IMR-90 (cell line): Measurements from ENCODE around the gene ATP2B2. TPM values are rescaled to one million over a fixed set of nuclear protein-coding genes. Genes with fewer than 3 reads are reported as not detected.

ENCODE experiments used
- ATAC-seq: fragments of 200-7000 bp; cut with Tn5 transposase; 2 replicates; pipeline ENCODE4 v1.9.1; 2020; ENCODE audit warnings: low read depth, mild to moderate bottlenecking, moderate library complexity
- BruUV-seq: library from RNA; stranded (reverse); fragments of 400-500 nt; replicated peaks from 2 replicates; lab custom pipeline; 2021; lab: Mats Ljungman, UMichigan
- CTCF ChIA-PET: fragments of 300-600 bp; formaldehyde crosslinking; extraction: SDS; loops from one replicate; lab custom pipeline; 2021; ENCODE audit warnings: antibody characterized with exemption; lab: Yijun Ruan, JAX
- POLR2A ChIA-PET: fragments of 300-600 bp; sonication (Branson Sonifier 250); formaldehyde crosslinking; loops from one replicate; lab custom pipeline; 2022; ENCODE audit warnings: antibody characterized with exemption; ENCODE audit not compliant: unreplicated experiment; lab: Charles Lee
- DNase-seq: peaks from one replicate; pipeline ENCODE4 v3.0.0; 2013
- H2AFZ ChIP-seq: replicated peaks from 2 replicates; pipeline ENCODE3; 2013; ENCODE audit warnings: low read length, mild to moderate bottlenecking; ENCODE audit not compliant: poor library complexity
- H2AK5ac ChIP-seq: 2 replicates; pipeline ENCODE4 v1.6.1; 2013; ENCODE audit warnings: low read depth, low read length, inconsistent platforms
- H2AK9ac ChIP-seq: replicated peaks from 2 replicates; pipeline ENCODE3; 2013; ENCODE audit warnings: mild to moderate bottlenecking, low read depth, low read length, moderate library complexity; ENCODE audit not compliant: poor library complexity
- H2BK120ac ChIP-seq: 2 replicates; pipeline ENCODE4 v1.6.1; 2013; ENCODE audit warnings: low read depth, low read length, inconsistent platforms
- H2BK15ac ChIP-seq: 3 replicates; pipeline ENCODE4 v1.6.1; 2013; ENCODE audit warnings: low read depth, low read length, inconsistent platforms
- H2BK20ac ChIP-seq: 2 replicates; pipeline ENCODE4 v1.6.1; 2013; ENCODE audit warnings: low read depth, mild to moderate bottlenecking, inconsistent platforms, low read length, moderate library complexity
- H2BK5ac ChIP-seq: 2 replicates; pipeline ENCODE4 v1.6.1; 2013; ENCODE audit warnings: mild to moderate bottlenecking, low read depth, low read length, inconsistent platforms; ENCODE audit not compliant: poor library complexity, severe bottlenecking
- H3K14ac ChIP-seq: replicated peaks from 2 replicates; pipeline ENCODE4 v1.6.1; 2013; ENCODE audit warnings: low read depth, low read length, inconsistent platforms
- H3K18ac ChIP-seq: 2 replicates; pipeline ENCODE4 v1.6.1; 2013; ENCODE audit warnings: low read depth, low read length, control low read depth
- H3K23ac ChIP-seq: 2 replicates; pipeline ENCODE4 v1.6.1; 2013; ENCODE audit warnings: low read depth, low read length, inconsistent platforms
- H3K27ac ChIP-seq: 2 replicates; pipeline ENCODE4 v1.5.1; 2013; ENCODE audit warnings: mild to moderate bottlenecking, control low read depth, low read length; ENCODE audit not compliant: insufficient read depth
- H3K27me3 ChIP-seq: 2 replicates; pipeline ENCODE4 v1.6.1; 2013; ENCODE audit warnings: low read length; ENCODE audit not compliant: control insufficient read depth, insufficient read depth
- H3K36me3 ChIP-seq: 2 replicates; pipeline ENCODE4 v1.6.1; 2013; ENCODE audit warnings: low read length, mixed read lengths; ENCODE audit not compliant: control insufficient read depth, insufficient read depth
- H3K4ac ChIP-seq: 2 replicates; pipeline ENCODE4 v1.6.1; 2013; ENCODE audit warnings: low read depth, low read length, inconsistent platforms
- H3K4me1 ChIP-seq: 2 replicates; pipeline ENCODE4 v1.6.1; 2013; ENCODE audit warnings: low read length, mixed read lengths; ENCODE audit not compliant: control insufficient read depth, insufficient read depth
- H3K4me2 ChIP-seq: 2 replicates; pipeline ENCODE4 v1.6.1; 2013; ENCODE audit warnings: low read depth, mild to moderate bottlenecking, control low read depth, low read length, moderate library complexity
- H3K4me3 ChIP-seq: 2 replicates; pipeline ENCODE4 v1.5.1; 2013; ENCODE audit warnings: low read depth, mild to moderate bottlenecking, control low read depth, low read length, moderate library complexity; ENCODE audit not compliant: insufficient read depth
- H3K56ac ChIP-seq: 2 replicates; pipeline ENCODE4 v1.6.1; 2013; ENCODE audit warnings: low read length, inconsistent platforms; ENCODE audit not compliant: insufficient read depth; ENCODE audit errors: extremely low read depth
- H3K79me1 ChIP-seq, 2 experiments: 2 replicates each; pipeline ENCODE4 v1.6.1; 2013; ENCODE audit warnings: low read length in 2 of 2, inconsistent platforms in 1 of 2, low read depth in 1 of 2
- H3K9ac ChIP-seq: 2 replicates; pipeline ENCODE4 v1.6.1; 2013; ENCODE audit warnings: low read depth, low read length, control low read depth
- H3K9me1 ChIP-seq: 2 replicates; pipeline ENCODE4 v1.6.1; 2013; ENCODE audit warnings: low read length, inconsistent platforms; ENCODE audit not compliant: insufficient read depth
- H3K9me3 ChIP-seq: 2 replicates; pipeline ENCODE4 v1.6.1; 2013; ENCODE audit warnings: low read length; ENCODE audit not compliant: control insufficient read depth, insufficient read depth
- H4K20me1 ChIP-seq: 2 replicates; pipeline ENCODE4 v1.6.1; 2013; ENCODE audit warnings: low read length, inconsistent platforms; ENCODE audit not compliant: insufficient read depth
- H4K5ac ChIP-seq: 2 replicates; pipeline ENCODE4 v1.6.1; 2013; ENCODE audit warnings: mild to moderate bottlenecking, low read depth, low read length, control low read depth
- H4K8ac ChIP-seq, 2 experiments: 2 replicates each; pipeline ENCODE4 v1.6.1; 2013; ENCODE audit warnings: low read depth in 2 of 2, low read length in 2 of 2, control low read depth in 1 of 2, inconsistent platforms in 1 of 2
- H4K91ac ChIP-seq: 2 replicates; pipeline ENCODE4 v1.6.1; 2013; ENCODE audit warnings: low read depth, low read length, inconsistent platforms; ENCODE audit not compliant: insufficient read depth
- BHLHE40 ChIP-seq: fragments of 150-350 bp; IDR thresholded peaks from 2 replicates; pipeline ENCODE4 v1.6.1; 2016; ENCODE audit warnings: mild to moderate bottlenecking, low read depth, low read length
- CEBPB ChIP-seq: IDR thresholded peaks from 2 replicates; pipeline ENCODE4 v1.6.1; 2012; ENCODE audit warnings: low read depth, low read length, improper control_type of control experiment
- CHD1 ChIP-seq: IDR thresholded peaks from 2 replicates; pipeline ENCODE4 v1.6.1; 2012; ENCODE audit warnings: low read depth, low read length, improper control_type of control experiment
- CTCF ChIP-seq: conservative IDR thresholded peaks from 2 replicates; pipeline ENCODE4 v1.5.1; 2012; ENCODE audit warnings: mild to moderate bottlenecking, low read depth, low read length, improper control_type of control experiment
- FOS ChIP-seq: fragments of 150-350 bp; IDR thresholded peaks from 2 replicates; pipeline ENCODE4 v1.6.1; 2016; ENCODE audit warnings: low read depth, low read length
- MAFK ChIP-seq: IDR thresholded peaks from 2 replicates; pipeline ENCODE4 v1.6.1; 2012; ENCODE audit warnings: low read depth, low read length, improper control_type of control experiment
- MAZ ChIP-seq: IDR thresholded peaks from 2 replicates; pipeline ENCODE4 v1.6.1; 2012; ENCODE audit warnings: low read depth, mild to moderate bottlenecking, low read length, improper control_type of control experiment, moderate library complexity, borderline replicate concordance
- MXI1 ChIP-seq: IDR thresholded peaks from 2 replicates; pipeline ENCODE4 v1.6.1; 2012; ENCODE audit warnings: low read depth, mild to moderate bottlenecking, low read length, moderate library complexity, borderline replicate concordance
- NFE2L2 ChIP-seq: fragments of 150-350 bp; IDR thresholded peaks from 2 replicates; pipeline ENCODE4 v1.6.1; 2016; ENCODE audit warnings: low read depth, mild to moderate bottlenecking, low read length
- POLR2A ChIP-seq: IDR thresholded peaks from 2 replicates; pipeline ENCODE4 v1.6.1; 2012; ENCODE audit warnings: mild to moderate bottlenecking, low read depth, low read length
- RAD21 ChIP-seq: IDR thresholded peaks from 2 replicates; pipeline ENCODE4 v1.6.1; 2012; ENCODE audit warnings: low read length, improper control_type of control experiment
- RCOR1 ChIP-seq: IDR thresholded peaks from 2 replicates; pipeline ENCODE4 v1.6.1; 2012; ENCODE audit warnings: mild to moderate bottlenecking, low read length, improper control_type of control experiment; ENCODE audit not compliant: insufficient replicate concordance
- RFX5 ChIP-seq: IDR thresholded peaks from 2 replicates; pipeline ENCODE4 v1.8.0; 2012; ENCODE audit warnings: low read depth, mild to moderate bottlenecking, low read length, moderate library complexity
- SMC3 ChIP-seq: fragments of 150-350 bp; IDR thresholded peaks from 2 replicates; pipeline ENCODE4 v1.6.1; 2016; ENCODE audit warnings: low read depth, mild to moderate bottlenecking, antibody characterized with exemption, low read length, moderate library complexity
- USF2 ChIP-seq: fragments of 150-350 bp; IDR thresholded peaks from 2 replicates; pipeline ENCODE4 v1.6.1; 2017; ENCODE audit warnings: mild to moderate bottlenecking, antibody characterized with exemption, low read length, low read depth
- WGBS, 2 experiments: methylation state at CpG; one replicate each; pipeline versions ENCODE4 v1.1.5 to v1.1.7; 2013; ENCODE audit warnings: missing lambda C conversion rate in 2 of 2; ENCODE audit not compliant: insufficient read length in 1 of 2; ENCODE audit errors: extremely low coverage in 2 of 2; 5-methylcytosine and 5-hydroxymethylcytosine counted together
- dilution Hi-C: fragments of 300-500 bp; cut with HindIII; formaldehyde crosslinking; loops from one replicate; pipeline ENCODE4 v1.14.3; 2018; ENCODE audit warnings: low sequenced_read_pairs; ENCODE audit not compliant: unreplicated experiment
- in situ Hi-C: fragments of 300-500 bp; cut with MboI; formaldehyde crosslinking; loops from 3 replicates; pipeline ENCODE4 v1.14.3; 2019; ENCODE audit warnings: low sequenced_read_pairs, inconsistent platforms, mixed read lengths
- intact Hi-C: fragments of 100-400 bp; cut with micrococcal nuclease; formaldehyde crosslinking; loops from 2 replicates; pipeline ENCODE4 v1.10.0; 2022
- polyA plus RNA-seq, 3 experiments: library from polyadenylated mRNA; depleted of rRNA; stranded (reverse); fragments of >200 nt; gene quantifications; 2 replicates each; pipeline ENCODE4 v1.2.3, GENCODE V29; 2012; ENCODE audit warnings: low replicate concordance in 1 of 3
- total RNA-seq: library from RNA; depleted of rRNA; stranded (reverse); fragments of >200 nt; gene quantifications from 2 replicates; pipeline ENCODE4 v1.2.3, GENCODE V29; 2012
- TF ChIP-seq, protein P1 (sequence below): fragments of 150-350 bp; IDR thresholded peaks from 2 replicates; pipeline ENCODE4 v1.6.1; 2016; ENCODE audit warnings: low read depth, mild to moderate bottlenecking, low read length, moderate library complexity, borderline replicate concordance

Gene ATP2B2
- total and polyA plus RNA-seq, 2 of the 4 experiments (the other 2 are of a cell fraction), result under 0.01 to 0.02 TPM

DNA sequence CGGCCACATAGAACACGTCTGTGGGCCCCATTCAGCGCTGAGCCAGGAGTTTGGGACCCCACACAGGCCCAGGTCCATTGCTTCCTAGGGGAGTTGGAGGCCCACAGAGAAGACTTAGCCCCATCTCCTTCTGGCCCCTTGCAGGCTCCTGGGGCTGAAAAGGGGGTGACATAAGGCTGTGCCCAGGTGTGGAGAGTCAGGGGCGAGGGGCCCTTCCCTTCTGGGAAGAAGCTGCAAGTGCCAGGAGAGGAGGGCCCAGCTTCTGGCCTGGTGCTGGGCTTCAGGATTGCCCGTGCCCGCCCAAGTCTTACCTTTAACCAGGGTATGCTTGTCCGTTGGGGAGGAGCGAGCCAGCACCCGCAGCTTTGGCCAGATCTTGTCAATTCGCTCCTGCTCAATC, 155.6 kb downstream of the ATP2B2 start:
- H2BK5ac ChIP-seq, result no peak overlapping the region
- H3K9me1 ChIP-seq, result peaks cover 21% of the 10 kb centered on the region
- H2AFZ ChIP-seq, result no peak overlapping the region
- H3K9ac ChIP-seq, result no peak overlapping the region
- H3K9me3 ChIP-seq, result no peaks in the 10 kb centered on the region
- no peak for DNase-seq
- no peak overlapping the region for H3K23ac ChIP-seq
- H3K4me2 ChIP-seq, result no peak overlapping the region
- no peak overlapping the region for H2BK15ac ChIP-seq
- peaks cover 28% of the 10 kb centered on the region for H3K4me1 ChIP-seq
- no peak overlapping the region for H4K8ac ChIP-seq
- no peak overlapping the region for H2BK20ac ChIP-seq
- dilution Hi-C loops, result no loop called here
- no peak overlapping the region for H2BK120ac ChIP-seq
- H3K14ac ChIP-seq, result no peak overlapping the region
- TF ChIP-seq SMC3 (no peak), RAD21 (no peak), FOS (no peak), CHD1 (no peak), MAFK (no peak), POLR2A (no peak), MXI1 (no peak), CTCF (no peak), MAZ (no peak), RFX5 (no peak), CEBPB (no peak), RCOR1 (no peak), USF2 (no peak), NFE2L2 (no peak), BHLHE40 (no peak)
- TF ChIP-seq, protein P1, sequence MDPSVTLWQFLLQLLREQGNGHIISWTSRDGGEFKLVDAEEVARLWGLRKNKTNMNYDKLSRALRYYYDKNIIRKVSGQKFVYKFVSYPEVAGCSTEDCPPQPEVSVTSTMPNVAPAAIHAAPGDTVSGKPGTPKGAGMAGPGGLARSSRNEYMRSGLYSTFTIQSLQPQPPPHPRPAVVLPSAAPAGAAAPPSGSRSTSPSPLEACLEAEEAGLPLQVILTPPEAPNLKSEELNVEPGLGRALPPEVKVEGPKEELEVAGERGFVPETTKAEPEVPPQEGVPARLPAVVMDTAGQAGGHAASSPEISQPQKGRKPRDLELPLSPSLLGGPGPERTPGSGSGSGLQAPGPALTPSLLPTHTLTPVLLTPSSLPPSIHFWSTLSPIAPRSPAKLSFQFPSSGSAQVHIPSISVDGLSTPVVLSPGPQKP, result no peak
- H3K27me3 ChIP-seq, result no peaks in the 10 kb centered on the region
- no peaks in the 10 kb centered on the region for H4K20me1 ChIP-seq
- H3K4ac ChIP-seq, result no peak overlapping the region
- no peak overlapping the region for H3K4me3 ChIP-seq
- H2AK9ac ChIP-seq, result no peak overlapping the region
- no TSS peak for BruUV-seq
- intact Hi-C loops, result no loop called here
- in situ Hi-C loops, result no loop called here
- no peak for ATAC-seq
- no peak overlapping the region for H2AK5ac ChIP-seq
- H3K56ac ChIP-seq, result no peak overlapping the region
- POLR2A ChIA-PET, result no interaction called here
- H3K27ac ChIP-seq, result no peak overlapping the region
- H3K36me3 ChIP-seq, result no peaks in the 10 kb centered on the region
- no peaks in the 10 kb centered on the region for H3K79me1 ChIP-seq
- no peak overlapping the region for H3K18ac ChIP-seq
- no peak overlapping the region for H4K5ac ChIP-seq
- no peak overlapping the region for H4K91ac ChIP-seq
- 100% methylated on average over 1 of the region's 10 CpGs; no CpG with 5 or more reads in 1 of the 2 experiments for WGBS, 2 experiments
- CTCF ChIA-PET, result no interaction called here
